AG04449 (cell line): ENCODE measurements around the gene POLA1.

ENCODE experiments used
- CTCF ChIA-PET: fragments of 350-600 bp; formaldehyde crosslinking; extraction: SDS; loops from one replicate; lab custom pipeline; 2021; ENCODE audit warnings: antibody characterized with exemption; lab: Yijun Ruan, JAX
- POLR2A ChIA-PET: fragments of 400-600, 350-600 bp; formaldehyde crosslinking; extraction: SDS; loops from one replicate; lab custom pipeline; 2020; ENCODE audit warnings: antibody characterized with exemption, inconsistent platforms; lab: Yijun Ruan, JAX
- DNase-seq: peaks from one replicate; pipeline ENCODE4 v3.0.0-alpha.2; 2010; ENCODE audit warnings: low read depth, low spot score
- H3K4me3 ChIP-seq: 2 replicates; pipeline ENCODE4 v1.5.1; 2011; ENCODE audit warnings: low read depth, mild to moderate bottlenecking, control low read depth, low read length
- CTCF ChIP-seq: IDR thresholded peaks from one replicate; pipeline ENCODE4 v1.5.1; 2011; ENCODE audit warnings: mild to moderate bottlenecking, moderate library complexity, low read length, control low read depth, inconsistent platforms; ENCODE audit not compliant: insufficient read depth; ENCODE audit errors: missing control alignments

The POLA1 gene

GRCh38 chrX:24886916-24887315 is 193.2 kb downstream of the POLA1 start:
- ChIA-PET CTCF (no interaction called here), POLR2A (no interaction called here)
- DNase-seq = no peak
- TF ChIP-seq CTCF = no peak
- H3K4me3 ChIP-seq = no peak overlapping the region

GRCh38 chrX:24890677-24891076 is 197.0 kb downstream of the POLA1 start:
- POLR2A ChIA-PET = no interaction called here

GRCh38 chrX:24899391-24899790 is 205.7 kb downstream of the POLA1 start:
- H3K4me3 ChIP-seq = no peak overlapping the region
- DNase-seq = no peak
- no peak for TF ChIP-seq CTCF
- CTCF ChIA-PET = no interaction called here
- POLR2A ChIA-PET = no interaction called here

More at GRCh38 chrX:24890677-24891076, 197.0 kb downstream of the POLA1 start:
- no peak for TF ChIP-seq CTCF
- DNase-seq = no peak
- CTCF ChIA-PET = no interaction called here
- H3K4me3 ChIP-seq = no peak overlapping the region

GRCh38 chrX:24900234-24900633 is 206.5 kb downstream of the POLA1 start:
- no peak for TF ChIP-seq CTCF
- CTCF ChIA-PET = no interaction called here
- POLR2A ChIA-PET = no interaction called here
- no peak overlapping the region for H3K4me3 ChIP-seq
- DNase-seq = no peak

- no peak for TF ChIP-seq CTCF
- POLR2A ChIA-PET = no interaction called here
- H3K4me3 ChIP-seq = no peak overlapping the region
- no peak for DNase-seq
- CTCF ChIA-PET = no interaction called here
Observed at GRCh38 chrX:24902806-24903205, 209.1 kb downstream of the POLA1 start.

- H3K4me3 ChIP-seq = no peak overlapping the region
- ChIA-PET POLR2A (no interaction called here), CTCF (no interaction called here)
- TF ChIP-seq CTCF = no peak
- no peak for DNase-seq
Observed at GRCh38 chrX:24918715-24919114, 225.0 kb downstream of the POLA1 start.
